Lung (tissue), 12 donors: Measurements from ENCODE around the gene ATP2B2. TPM values are rescaled to one million over a fixed set of nuclear protein-coding genes. Genes with fewer than 3 reads are reported as not detected.

Experiments used
- ATAC-seq: fragments of 200-7000 bp; cut with Tn5 transposase; one replicate; pipeline ENCODE4 v1.9.1; 2020; ENCODE audit warnings: moderate number of reproducible peaks; ENCODE audit not compliant: insufficient read depth, low FRiP score
- DNase-seq, 3 donors: peaks; one replicate each; pipeline ENCODE4 v3.0.0-alpha.2; 2013 to 2017
- H3K27ac ChIP-seq, 2 donors: one replicate each; pipeline ENCODE4 v1.5.1; 2013; ENCODE audit warnings: mild to moderate bottlenecking in 2 of 2, moderate library complexity in 2 of 2, control low read depth in 1 of 2, inconsistent platforms in 1 of 2, low read depth in 1 of 2, low read length in 1 of 2
- H3K27me3 ChIP-seq, 3 donors: one replicate each; pipeline ENCODE4 v1.5.1; 2013; ENCODE audit warnings: low read length in 2 of 3; ENCODE audit not compliant: control insufficient read depth in 3 of 3, insufficient read depth in 3 of 3
- H3K36me3 ChIP-seq, 4 donors: one replicate each; pipeline ENCODE4 v1.5.1; 2013; ENCODE audit warnings: low read length in 4 of 4, mild to moderate bottlenecking in 1 of 4, moderate library complexity in 1 of 4; ENCODE audit not compliant: control insufficient read depth in 4 of 4, insufficient read depth in 4 of 4
- H3K4me1 ChIP-seq, 5 donors: one replicate each; pipeline ENCODE4 v1.5.1; 2013; ENCODE audit warnings: low read length in 5 of 5, mild to moderate bottlenecking in 2 of 5, moderate library complexity in 1 of 5; ENCODE audit not compliant: control insufficient read depth in 5 of 5, insufficient read depth in 5 of 5
- H3K4me3 ChIP-seq: one replicate; pipeline ENCODE4 v1.5.1; 2013; ENCODE audit warnings: mild to moderate bottlenecking, control low read depth, moderate library complexity
- H3K9ac ChIP-seq, 2 donors: one replicate each; pipeline ENCODE4 v1.5.1; 2013; ENCODE audit warnings: low read length in 2 of 2, control low read depth in 1 of 2; ENCODE audit not compliant: insufficient read depth in 1 of 2
- H3K9me3 ChIP-seq, 4 donors: one replicate each; pipeline ENCODE4 v1.5.1; 2013; ENCODE audit warnings: low read length in 3 of 4, mild to moderate bottlenecking in 1 of 4, moderate library complexity in 1 of 4; ENCODE audit not compliant: control insufficient read depth in 4 of 4, insufficient read depth in 3 of 4
- WGBS, 2 donors: extraction: QIAGEN DNeasy Blood & Tissue Kit; methylation state at CpG; one replicate each; pipeline ENCODE4 v1.1.7; 2013; 5-methylcytosine and 5-hydroxymethylcytosine counted together
- polyA plus RNA-seq, 2 donors: library from polyadenylated mRNA; stranded (reverse); fragments of 200-250 nt; gene quantifications; one replicate each; pipeline ENCODE4 v1.2.1, GENCODE V29; 2013
- total RNA-seq, 2 donors: library from RNA; depleted of rRNA in 1 of 2; stranded (reverse); fragments of >200 nt in 1 of 2; gene quantifications; one replicate each; pipeline ENCODE4 v1.2.1, GENCODE V29; 2014 to 2021
- TF ChIP-seq, protein P1 (sequence below): IDR thresholded peaks from 2 replicates; pipeline ENCODE4 v1.5.1; 2012; ENCODE audit warnings: mild to moderate bottlenecking; ENCODE audit errors: control extremely low read depth, extremely low read depth
- donor health status: control.
- donor health status: control.
- donor health status: Bipolar disorder and iron deficiency.
- donor health status: healthy.
- donor health status: DM: yes; HTN: yes; CAD: no.

ATP2B2 gene
- total and polyA plus RNA-seq, 4 donors: 0.06 TPM; not detected in 3

DNA sequence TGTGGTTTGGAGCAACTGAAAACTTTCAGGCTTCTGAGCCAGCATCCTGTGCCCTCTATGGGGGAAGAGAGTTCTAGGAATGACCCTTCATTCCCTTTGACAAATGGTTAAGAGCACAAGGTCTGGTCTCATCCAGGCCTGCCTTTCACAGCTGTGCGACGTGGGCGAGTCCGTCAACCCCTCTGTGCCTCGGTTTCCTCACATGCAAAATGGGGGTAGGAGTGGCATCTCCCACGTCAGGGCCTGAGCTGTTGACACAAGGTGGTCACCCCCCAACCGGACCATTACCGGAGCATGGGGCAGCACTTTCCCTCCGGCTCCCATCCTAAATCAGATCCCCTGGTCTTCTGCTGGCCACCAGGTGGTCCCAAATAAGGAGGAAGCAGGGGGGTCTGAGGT is 70.4 kb downstream of the ATP2B2 start:
- no peak for DNase-seq

DNA sequence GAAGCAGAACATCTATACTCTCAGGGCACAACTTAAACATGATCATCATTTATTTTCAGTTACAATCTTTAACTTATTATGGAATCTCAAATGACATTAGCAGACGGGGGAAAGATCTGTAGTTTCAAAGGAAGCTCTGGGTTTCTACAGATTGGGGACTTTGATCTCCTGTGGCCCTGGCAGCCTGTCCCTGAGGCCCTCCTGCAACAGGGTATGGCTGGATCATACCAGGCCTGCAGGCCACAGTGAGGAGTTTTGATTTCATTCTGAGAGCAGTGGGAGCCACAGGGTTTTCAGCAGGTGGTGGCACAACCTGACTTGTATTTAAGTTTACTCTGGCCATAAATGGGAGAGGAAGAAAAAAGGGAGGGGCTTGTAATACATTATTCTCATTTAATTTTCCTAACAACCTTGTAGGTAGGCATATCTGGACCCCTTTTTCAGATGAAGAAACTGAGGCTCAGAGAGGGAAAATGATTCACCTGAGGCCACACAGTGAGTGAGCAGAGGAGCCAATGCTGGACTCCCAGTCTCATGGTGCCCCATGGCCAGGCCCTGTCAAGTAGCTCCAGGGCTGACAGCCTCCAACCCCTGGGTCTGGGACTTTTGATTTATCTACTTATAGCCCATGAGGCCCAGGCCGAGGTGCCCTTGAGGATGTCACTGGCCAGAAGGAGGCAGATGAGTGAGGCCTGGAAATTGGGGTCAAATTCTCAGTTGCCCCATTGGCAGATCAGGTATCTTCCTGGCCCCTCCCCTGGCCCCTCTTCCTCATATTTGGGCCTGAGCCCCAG is 71.0 kb downstream of the ATP2B2 start:
- Histone ChIP-seq H3K27me3 (peaks cover 0 to 6% (median 0%) of the 10 kb centered on the region in 3 donors), H3K36me3 (no peaks in the 10 kb centered on the region), H3K4me1 (no peaks in the 10 kb centered on the region), H3K9ac (no peak overlapping the region), H3K9me3 (peaks cover 0 to 2% (median 0%) of the 10 kb centered on the region in 4 donors), H3K27ac (no peak overlapping the region), H3K4me3 (no peak overlapping the region)
- TF ChIP-seq, protein P1, sequence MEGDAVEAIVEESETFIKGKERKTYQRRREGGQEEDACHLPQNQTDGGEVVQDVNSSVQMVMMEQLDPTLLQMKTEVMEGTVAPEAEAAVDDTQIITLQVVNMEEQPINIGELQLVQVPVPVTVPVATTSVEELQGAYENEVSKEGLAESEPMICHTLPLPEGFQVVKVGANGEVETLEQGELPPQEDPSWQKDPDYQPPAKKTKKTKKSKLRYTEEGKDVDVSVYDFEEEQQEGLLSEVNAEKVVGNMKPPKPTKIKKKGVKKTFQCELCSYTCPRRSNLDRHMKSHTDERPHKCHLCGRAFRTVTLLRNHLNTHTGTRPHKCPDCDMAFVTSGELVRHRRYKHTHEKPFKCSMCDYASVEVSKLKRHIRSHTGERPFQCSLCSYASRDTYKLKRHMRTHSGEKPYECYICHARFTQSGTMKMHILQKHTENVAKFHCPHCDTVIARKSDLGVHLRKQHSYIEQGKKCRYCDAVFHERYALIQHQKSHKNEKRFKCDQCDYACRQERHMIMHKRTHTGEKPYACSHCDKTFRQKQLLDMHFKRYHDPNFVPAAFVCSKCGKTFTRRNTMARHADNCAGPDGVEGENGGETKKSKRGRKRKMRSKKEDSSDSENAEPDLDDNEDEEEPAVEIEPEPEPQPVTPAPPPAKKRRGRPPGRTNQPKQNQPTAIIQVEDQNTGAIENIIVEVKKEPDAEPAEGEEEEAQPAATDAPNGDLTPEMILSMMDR: no peak
- ATAC-seq: no peak
- DNase-seq: no peak
- WGBS, 2 donors: 73 to 87% methylated on average over 2 of the region's 2 CpGs

More for the DNA sequence above, 70.4 kb downstream of the ATP2B2 start:
- WGBS, 2 donors: 83 to 87% methylated on average over 9 of the region's 9 CpGs
- Histone ChIP-seq H3K27ac (no peak overlapping the region), H3K27me3 (peaks cover 0 to 4% (median 0%) of the 10 kb centered on the region in 3 donors), H3K9ac (no peak overlapping the region), H3K9me3 (peaks cover 0 to 2% (median 0%) of the 10 kb centered on the region in 4 donors), H3K4me1 (no peaks in the 10 kb centered on the region), H3K36me3 (no peaks in the 10 kb centered on the region), H3K4me3 (no peak overlapping the region)
- no peak for ATAC-seq
- TF ChIP-seq, protein P1: no peak

DNA sequence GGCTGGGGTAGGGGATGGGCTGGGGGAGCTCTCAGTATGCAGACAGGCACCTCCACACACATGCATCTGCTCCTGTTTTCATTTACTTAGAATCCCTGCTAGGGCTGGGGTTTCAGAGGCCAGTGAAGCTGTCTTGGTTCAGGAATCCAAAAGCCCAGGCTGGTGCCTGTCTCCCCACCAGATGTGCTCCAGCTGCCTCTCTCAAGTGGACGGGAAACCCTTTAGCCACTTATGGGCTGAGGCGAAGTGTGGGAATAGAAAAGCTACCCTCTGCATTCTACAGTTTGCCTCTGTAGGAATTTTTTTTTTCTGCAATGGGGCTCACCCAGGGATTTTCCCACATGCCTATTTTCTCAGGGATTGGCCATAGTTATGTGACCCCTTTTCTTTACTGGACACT is 72.5 kb downstream of the ATP2B2 start:
- TF ChIP-seq, protein P1: no peak
- 65 to 73% methylated on average over 2 of the region's 2 CpGs for WGBS, 2 donors
- Histone ChIP-seq H3K9me3 (peaks cover 0 to 2% (median 0%) of the 10 kb centered on the region in 4 donors), H3K27me3 (peaks cover 0 to 6% (median 0%) of the 10 kb centered on the region in 3 donors), H3K9ac (no peak overlapping the region), H3K27ac (no peak overlapping the region), H3K4me1 (no peaks in the 10 kb centered on the region), H3K4me3 (no peak overlapping the region), H3K36me3 (no peaks in the 10 kb centered on the region)
- DNase-seq (peak; percentile 22 to 47 (median 32)), ATAC-seq (no peak)
